Muscle of leg (tissue), 11 donors: ENCODE data around the gene ZKSCAN3. TPM values are rescaled to one million over a fixed set of nuclear protein-coding genes. Genes with fewer than 3 reads are reported as not detected.
"Not testable (repeated sequence)": the region's sequence is repeated elsewhere in the genome, so short reads cannot be mapped to it uniquely, and the experiment has no call there.

Experiments
- DNase-seq: peaks from one replicate; pipeline ENCODE4 v3.0.0; 2013
- H3K27ac ChIP-seq: one replicate; pipeline ENCODE4 v1.5.1; 2013; ENCODE audit warnings: mild to moderate bottlenecking, low read length, control low read depth
- H3K27me3 ChIP-seq: one replicate; pipeline ENCODE4 v1.6.1; 2013; ENCODE audit warnings: low read length; ENCODE audit not compliant: control insufficient read depth, insufficient read depth
- H3K36me3 ChIP-seq: one replicate; pipeline ENCODE4 v1.6.1; 2013; ENCODE audit warnings: low read length; ENCODE audit not compliant: control insufficient read depth, insufficient read depth
- H3K4me1 ChIP-seq: one replicate; pipeline ENCODE4 v1.6.1; 2013; ENCODE audit warnings: low read length; ENCODE audit not compliant: control insufficient read depth, insufficient read depth
- H3K4me3 ChIP-seq: one replicate; pipeline ENCODE4 v1.5.1; 2013; ENCODE audit warnings: low read length, control low read depth
- H3K9me3 ChIP-seq: replicated peaks from 2 replicates; pipeline ENCODE4 v1.6.1; 2013; ENCODE audit warnings: low read depth, low read length; ENCODE audit not compliant: control insufficient read depth
- WGBS: methylation state at CpG from one replicate; pipeline ENCODE4 v1.1.5; 2013; ENCODE audit warnings: missing lambda C conversion rate; ENCODE audit not compliant: insufficient coverage; 5-methylcytosine and 5-hydroxymethylcytosine counted together
- polyA plus RNA-seq, 8 donors: library from polyadenylated mRNA; unstranded; fragments of 120-200 nt; gene quantifications; one replicate each; pipeline versions ENCODE4 v1.2.1 to v1.2.3, GENCODE V29; 2013; ENCODE audit warnings: inconsistent platforms in 1 of 8, low replicate concordance in 1 of 8; ENCODE audit not compliant: insufficient read length in 8 of 8, insufficient read depth in 1 of 8
- total RNA-seq: library from RNA; stranded (reverse); fragments of 120-200 nt; gene quantifications from one replicate; pipeline ENCODE4 v1.2.4, GENCODE V29; 2013

The ZKSCAN3 gene
- total and polyA plus RNA-seq, 9 donors: 5.0 to 8.2 (median 6.0) TPM

- WGBS: 84% methylated on average over 8 of the region's 10 CpGs
- no peaks in the 10 kb centered on the region for H3K27me3 ChIP-seq
These were observed 5.2 kb downstream of the ZKSCAN3 start for GRCh38 chr6:28354688-28355554.

GRCh38 chr6:28355743-28356665 lies 6.3 kb downstream of the ZKSCAN3 start:
- H3K36me3 ChIP-seq: peaks cover 3% of the 10 kb centered on the region
- peak; percentile 92 for DNase-seq
- WGBS: 5% methylated on average over 19 of the region's 19 CpGs
- no peaks in the 10 kb centered on the region for H3K9me3 ChIP-seq
- peak overlapping the region; percentile 59 for H3K4me3 ChIP-seq
- no peaks in the 10 kb centered on the region for H3K27me3 ChIP-seq
- H3K27ac ChIP-seq: peak overlapping the region; percentile 95
- H3K4me1 ChIP-seq: peaks cover 18% of the 10 kb centered on the region

More at GRCh38 chr6:28354688-28355554, 5.2 kb downstream of the ZKSCAN3 start:
- peaks cover 22% of the 10 kb centered on the region for H3K4me1 ChIP-seq
- no peak overlapping the region for H3K4me3 ChIP-seq
- H3K27ac ChIP-seq: peak overlapping the region; percentile 95
- DNase-seq: no peak
- H3K9me3 ChIP-seq: no peaks in the 10 kb centered on the region
- peaks cover 3% of the 10 kb centered on the region for H3K36me3 ChIP-seq

- no peaks in the 10 kb centered on the region for H3K9me3 ChIP-seq
- no peak overlapping the region for H3K27ac ChIP-seq
- H3K36me3 ChIP-seq: peaks cover 5% of the 10 kb centered on the region
- peaks cover 15% of the 10 kb centered on the region for H3K4me1 ChIP-seq
- H3K27me3 ChIP-seq: no peaks in the 10 kb centered on the region
- WGBS: 75% methylated on average over 4 of the region's 7 CpGs
- no peak overlapping the region for H3K4me3 ChIP-seq
- DNase-seq: no peak
These were observed 6.9 kb downstream of the ZKSCAN3 start for GRCh38 chr6:28356666-28357020.

GRCh38 chr6:28357036-28357435 lies 7.3 kb downstream of the ZKSCAN3 start:
- no peak for DNase-seq

GRCh38 chr6:28359562-28359961 lies 9.8 kb downstream of the ZKSCAN3 start:
- not testable (repeated sequence) for H3K9me3 ChIP-seq, H3K4me3 ChIP-seq, DNase-seq, H3K27ac ChIP-seq, H3K27me3 ChIP-seq
- 96% methylated on average over 7 of the region's 16 CpGs for WGBS
- H3K4me1 ChIP-seq: peaks cover 15% of the 10 kb centered on the region
- peaks cover 28% of the 10 kb centered on the region for H3K36me3 ChIP-seq

More at GRCh38 chr6:28357036-28357435, 7.3 kb downstream of the ZKSCAN3 start:
- Histone ChIP-seq H3K9me3 (no peaks in the 10 kb centered on the region), H3K36me3 (peaks cover 8% of the 10 kb centered on the region), H3K4me3 (no peak overlapping the region), H3K27ac (no peak overlapping the region), H3K27me3 (no peaks in the 10 kb centered on the region), H3K4me1 (peaks cover 15% of the 10 kb centered on the region)
- WGBS: no CpG with 5 or more reads among the region's 6 CpGs

GRCh38 chr6:28360961-28361360 lies 11.2 kb downstream of the ZKSCAN3 start:
- Histone ChIP-seq H3K9me3 (no peaks in the 10 kb centered on the region), H3K36me3 (peaks cover 41% of the 10 kb centered on the region), H3K27me3 (no peaks in the 10 kb centered on the region), H3K4me1 (peaks cover 6% of the 10 kb centered on the region), H3K27ac (no peak overlapping the region), H3K4me3 (no peak overlapping the region)
- DNase-seq: no peak
- WGBS: no CpG with 5 or more reads among the region's 2 CpGs

GRCh38 chr6:28365590-28365989 lies 15.8 kb downstream of the ZKSCAN3 start:
- H3K27ac ChIP-seq, H3K4me3 ChIP-seq, H3K9me3 ChIP-seq, H3K27me3 ChIP-seq, H3K4me1 ChIP-seq, DNase-seq: not testable (repeated sequence)
- 100% methylated on average over 1 of the region's 4 CpGs for WGBS
- peaks cover 47% of the 10 kb centered on the region for H3K36me3 ChIP-seq

GRCh38 chr6:28368522-28368921 lies 18.8 kb downstream of the ZKSCAN3 start:
- no peak overlapping the region for H3K4me3 ChIP-seq
- WGBS: no CpG with 5 or more reads among the region's 4 CpGs
- no peak overlapping the region for H3K27ac ChIP-seq
- H3K27me3 ChIP-seq: no peaks in the 10 kb centered on the region
- H3K36me3 ChIP-seq: peaks cover 32% of the 10 kb centered on the region
- peak; percentile 14 for DNase-seq
- no peaks in the 10 kb centered on the region for H3K9me3 ChIP-seq
- H3K4me1 ChIP-seq: no peaks in the 10 kb centered on the region

GRCh38 chr6:28369463-28369862 lies 19.7 kb downstream of the ZKSCAN3 start:
- Histone ChIP-seq H3K27ac (no peak overlapping the region), H3K4me1 (no peaks in the 10 kb centered on the region), H3K27me3 (no peaks in the 10 kb centered on the region), H3K4me3 (no peak overlapping the region), H3K9me3 (no peaks in the 10 kb centered on the region), H3K36me3 (peaks cover 24% of the 10 kb centered on the region)
- WGBS: 100% methylated on average over 1 of the region's 3 CpGs
- no peak for DNase-seq

GRCh38 chr6:28370440-28370839 lies 20.7 kb downstream of the ZKSCAN3 start:
- Histone ChIP-seq H3K4me1 (no peaks in the 10 kb centered on the region), H3K27me3 (no peaks in the 10 kb centered on the region), H3K36me3 (peaks cover 14% of the 10 kb centered on the region), H3K4me3 (no peak overlapping the region), H3K27ac (no peak overlapping the region), H3K9me3 (no peaks in the 10 kb centered on the region)
- DNase-seq: no peak
- 67% methylated on average over 1 of the region's 2 CpGs for WGBS
